Activated B cell treated with CpG ODN at 0.5 μM for 24 hours (primary cell): Measurements from ENCODE around the gene FRG1. TPM values are rescaled to one million over a fixed set of nuclear protein-coding genes. Genes with fewer than 3 reads are reported as not detected.
"Not testable (repeated sequence)": the region's sequence is repeated elsewhere in the genome, so short reads cannot be mapped to it uniquely, and the experiment has no call there.

ENCODE experiments used
- ATAC-seq: fragments of 200-7000 bp; cut with Tn5 transposase; one replicate; pipeline ENCODE4 v1.10.0; 2021; ENCODE audit warnings: low read depth, mild to moderate bottlenecking, moderate library complexity
- CTCF ChIA-PET: fragments of 350-600 bp; sonication (Branson Sonifier 250); formaldehyde crosslinking; loops from one replicate; lab custom pipeline; 2021; ENCODE audit warnings: antibody characterized with exemption; lab: Charles Lee
- POLR2A ChIA-PET: fragments of 350-600 bp; sonication (Branson Sonifier 250); formaldehyde crosslinking; loops from one replicate; lab custom pipeline; 2021; ENCODE audit warnings: antibody characterized with exemption; lab: Charles Lee
- DNase-seq: peaks from one replicate; pipeline ENCODE4 v3.0.0; 2022
- H3K27ac Mint-ChIP-seq: one replicate; pipeline ENCODE4 v1.8.0; 2020; ENCODE audit warnings: mixed read lengths
- H3K27me3 Mint-ChIP-seq: one replicate; pipeline ENCODE4 v1.8.0; 2021; ENCODE audit warnings: mixed read lengths
- H3K36me3 Mint-ChIP-seq: one replicate; pipeline ENCODE4 v1.8.0; 2021; ENCODE audit warnings: low read depth, mixed read lengths
- H3K4me1 Mint-ChIP-seq: one replicate; pipeline ENCODE4 v1.8.0; 2021; ENCODE audit warnings: mixed read lengths
- H3K4me3 Mint-ChIP-seq: one replicate; pipeline ENCODE4 v1.8.0; 2020; ENCODE audit warnings: mild to moderate bottlenecking, mixed read lengths
- H3K9me3 Mint-ChIP-seq: one replicate; pipeline ENCODE4 v1.8.0; 2020; ENCODE audit warnings: mixed read lengths
- CTCF ChIP-seq: fragments of 200-600 bp; IDR thresholded peaks from one replicate; pipeline ENCODE4 v1.8.0; 2022; ENCODE audit warnings: antibody characterized with exemption, mild to moderate bottlenecking
- intact Hi-C: fragments of 100-400 bp; cut with micrococcal nuclease; formaldehyde crosslinking; loops from one replicate; pipeline ENCODE4 v1.15.1; 2024
- total RNA-seq: library from RNA; stranded (reverse); gene quantifications from 2 replicates; pipeline ENCODE4 v1.2.3, GENCODE V29; 2022

FRG1 gene
- total RNA-seq, 1 donor from 2014 or later = 45.1 TPM

DNA sequence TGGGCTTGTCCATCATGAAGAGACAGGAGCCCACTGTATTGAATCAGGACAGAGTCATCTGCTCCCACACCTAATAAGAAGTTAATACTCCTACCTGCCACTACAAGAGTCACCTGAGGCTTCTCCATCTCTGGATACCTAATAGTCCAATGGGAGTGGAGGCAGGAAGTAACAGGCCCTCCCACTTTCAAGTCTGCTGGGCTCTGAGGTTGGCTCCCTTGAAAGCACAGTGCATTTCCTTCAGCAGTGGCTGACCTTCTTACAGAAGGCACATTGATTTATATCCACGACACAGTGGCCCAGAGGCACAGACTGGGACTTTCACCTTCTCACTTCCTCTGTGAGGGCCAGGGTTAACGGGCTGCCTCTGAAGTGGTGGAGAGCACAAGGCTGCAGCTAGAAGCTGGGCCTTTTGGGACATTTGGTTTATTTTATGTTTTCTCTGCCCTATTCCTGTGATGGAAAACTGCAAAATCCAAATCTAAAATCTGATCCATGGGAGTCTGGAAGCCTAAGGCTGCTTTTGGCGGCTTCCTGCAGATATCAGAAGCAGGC lies 48.3 kb downstream of the FRG1 start:
- no peaks in the 10 kb centered on the region for H3K4me1 Mint-ChIP-seq
- no peak for DNase-seq
- H3K9me3 Mint-ChIP-seq = no peaks in the 10 kb centered on the region
- POLR2A ChIA-PET = no interaction called here
- H3K36me3 Mint-ChIP-seq = no peaks in the 10 kb centered on the region
- no peak for ATAC-seq
- TF ChIP-seq CTCF = no peak
- H3K4me3 Mint-ChIP-seq = no peak overlapping the region
- intact Hi-C loops = no loop called here
- no peak overlapping the region for H3K27ac Mint-ChIP-seq
- CTCF ChIA-PET = no interaction called here
- H3K27me3 Mint-ChIP-seq = no peaks in the 10 kb centered on the region

GRCh38 chr4:189989941-189990340 lies 49.3 kb downstream of the FRG1 start:
- ATAC-seq, H3K4me3 Mint-ChIP-seq, intact Hi-C loops, POLR2A ChIA-PET, DNase-seq, H3K27me3 Mint-ChIP-seq, H3K9me3 Mint-ChIP-seq, CTCF ChIA-PET, H3K27ac Mint-ChIP-seq, H3K36me3 Mint-ChIP-seq, H3K4me1 Mint-ChIP-seq: not testable (repeated sequence)

Other genes starting within 250 kb of the FRG1 start
- gene FRG2, start 86.4 kb downstream of the FRG1 start, total RNA-seq = not detected in 2 replicates
- not detected in 2 replicates for gene DBET, start 123.6 kb downstream of the FRG1 start, total RNA-seq
- gene DUX4, start 232.9 kb downstream of the FRG1 start, total RNA-seq = not detected in 2 replicates